ENCODE data around the gene CDR2. TPM values are rescaled to one million over a fixed set of nuclear protein-coding genes. Genes with fewer than 3 reads are reported as not detected.
A peak's percentile ranks its signal among the peaks of the same experiment; 100 is the strongest.

The CDR2 gene
- total and polyA plus RNA-seq, 2 of the 13 experiments (the other 11 are each of a cell fraction or from before 2014, with no cell fraction given): 59.0 to 78.9 TPM

GRCh38 chr16:22297871-22298733 lies 76.3 kb downstream of the CDR2 start (continued):
- peak; percentile 54; the same call in 1 of the 2 replicates for TF ChIP-seq HOXD1 (CRISPR knock-in tag; IDR thresholded peaks at IDR 0.05)
- no peak for TF ChIP-seq HOXA7 (CRISPR knock-in tag; IDR thresholded peaks at IDR 0.05)
- TF ChIP-seq E2F5 (CRISPR knock-in tag; conservative IDR thresholded peaks at IDR 0.05): 0 out of 2 replicates have a peak, but pooled peaks have one; percentile 5
- peak; percentile 74; the same call in 1 of the 2 replicates for TF ChIP-seq MTF1 (CRISPR knock-in tag; IDR thresholded peaks at IDR 0.05)
- peak; percentile 45 for TF ChIP-seq FOXJ3 (CRISPR knock-in tag; IDR thresholded peaks at IDR 0.05; ENCODE audit: borderline replicate concordance)
- TF ChIP-seq ZBTB25 (CRISPR knock-in tag; IDR thresholded peaks at IDR 0.05): peak; percentile 23; the same call in 1 of the 2 replicates
- no peak for TF ChIP-seq EHMT2 (IDR thresholded peaks at IDR 0.05; ENCODE audit: borderline replicate concordance, low read depth, low read length)
- peak; percentile 74; the same call in 1 of the 2 replicates for TF ChIP-seq BRCA1 (CRISPR knock-in tag; IDR thresholded peaks at IDR 0.05)
- no peak; the same call in 1 of the 2 replicates for TF ChIP-seq SAP130 (CRISPR knock-in tag; IDR thresholded peaks at IDR 0.05; ENCODE audit: low read depth)
- TF ChIP-seq HCFC1 (IDR thresholded peaks at IDR 0.05; ENCODE audit: low read depth, low read length): no peak; the same call in 1 of the 2 replicates
- TF ChIP-seq HINFP (CRISPR knock-in tag; IDR thresholded peaks at IDR 0.05; ENCODE audit: low read depth): 0 out of 2 replicates have a peak, but pooled peaks have one; percentile 12
- 0 out of 2 replicates have a peak, but pooled peaks have one; percentile 55 for TF ChIP-seq NR2F6 (IDR thresholded peaks at IDR 0.05)
- peak; percentile 48; the same call in 1 of the 2 replicates for TF ChIP-seq NR2F6 (CRISPR knock-in tag; IDR thresholded peaks at IDR 0.05)
- TF ChIP-seq ZNF605 (CRISPR knock-in tag; IDR thresholded peaks at IDR 0.05): peak; percentile 4; the same call in 1 of the 2 replicates
- TF ChIP-seq YY1 (IDR thresholded peaks at IDR 0.05; ENCODE audit: insufficient read depth, insufficient replicate concordance, low read depth, low read length): peak; percentile 8
- TF ChIP-seq ZNF619 (CRISPR knock-in tag; IDR thresholded peaks at IDR 0.05): 0 out of 2 replicates have a peak, but pooled peaks have one; percentile 0
- peak; percentile 93; the same call in 1 of the 2 replicates for TF ChIP-seq ZNF513 (CRISPR knock-in tag; conservative IDR thresholded peaks at IDR 0.05)
- no peak for TF ChIP-seq RBM39 (IDR thresholded peaks at IDR 0.05; ENCODE audit: low read depth, low read length, poor library complexity, severe bottlenecking)
- no peak for TF ChIP-seq ZNF260 (CRISPR knock-in tag; IDR thresholded peaks at IDR 0.05; ENCODE audit: borderline replicate concordance, low read depth)
- no peak; the same call in none of the 2 replicates for TF ChIP-seq IKZF5 (CRISPR knock-in tag; IDR thresholded peaks at IDR 0.05)
- TF ChIP-seq CAMTA2 (CRISPR knock-in tag; IDR thresholded peaks at IDR 0.05; ENCODE audit: borderline replicate concordance): no peak; the same call in 1 of the 2 replicates
- TF ChIP-seq KLF16 (CRISPR knock-in tag; IDR thresholded peaks at IDR 0.05): peak; percentile 2 to 58; a peak in 1 of 4 replicates
- peak; percentile 9; the same call in 1 of the 2 replicates for TF ChIP-seq KLF13 (CRISPR knock-in tag; IDR thresholded peaks at IDR 0.05)

Data from HepG2 (cell line).